ENCODE results near the gene C10orf71.

- no peak for TF ChIP-seq CTCF (IDR thresholded peaks at IDR 0.05; ENCODE audit: insufficient read depth, low read depth, low read length)
- TF ChIP-seq EZH2 (IDR thresholded peaks at IDR 0.05; ENCODE audit: insufficient read depth, low read length) = no peak
These were observed 21.2 kb downstream of the C10orf71 start for GRCh38 chr10:49320191-49320590.

Data from astrocyte (in vitro differentiated cells and primary cell).